IMR-90 (cell line): ENCODE measurements around the gene PDXK. TPM values are rescaled to one million over a fixed set of nuclear protein-coding genes. Genes with fewer than 3 reads are reported as not detected.

Experiments used
- ATAC-seq: fragments of 200-7000 bp; cut with Tn5 transposase; 2 replicates; pipeline ENCODE4 v1.9.1; 2020; ENCODE audit warnings: low read depth, mild to moderate bottlenecking, moderate library complexity
- BruUV-seq: library from RNA; stranded (reverse); fragments of 400-500 nt; replicated peaks from 2 replicates; lab custom pipeline; 2021; lab: Mats Ljungman, UMichigan
- CTCF ChIA-PET: fragments of 300-600 bp; formaldehyde crosslinking; extraction: SDS; loops from one replicate; lab custom pipeline; 2021; ENCODE audit warnings: antibody characterized with exemption; lab: Yijun Ruan, JAX
- POLR2A ChIA-PET: fragments of 300-600 bp; sonication (Branson Sonifier 250); formaldehyde crosslinking; loops from one replicate; lab custom pipeline; 2022; ENCODE audit warnings: antibody characterized with exemption; ENCODE audit not compliant: unreplicated experiment; lab: Charles Lee
- DNase-seq: peaks from one replicate; pipeline ENCODE4 v3.0.0; 2013
- H2AFZ ChIP-seq: replicated peaks from 2 replicates; pipeline ENCODE3; 2013; ENCODE audit warnings: low read length, mild to moderate bottlenecking; ENCODE audit not compliant: poor library complexity
- H2AK5ac ChIP-seq: 2 replicates; pipeline ENCODE4 v1.6.1; 2013; ENCODE audit warnings: low read depth, low read length, inconsistent platforms
- H2AK9ac ChIP-seq: replicated peaks from 2 replicates; pipeline ENCODE3; 2013; ENCODE audit warnings: mild to moderate bottlenecking, low read depth, low read length, moderate library complexity; ENCODE audit not compliant: poor library complexity
- H2BK120ac ChIP-seq: 2 replicates; pipeline ENCODE4 v1.6.1; 2013; ENCODE audit warnings: low read depth, low read length, inconsistent platforms
- H2BK15ac ChIP-seq: 3 replicates; pipeline ENCODE4 v1.6.1; 2013; ENCODE audit warnings: low read depth, low read length, inconsistent platforms
- H2BK20ac ChIP-seq: 2 replicates; pipeline ENCODE4 v1.6.1; 2013; ENCODE audit warnings: low read depth, mild to moderate bottlenecking, inconsistent platforms, low read length, moderate library complexity
- H2BK5ac ChIP-seq: 2 replicates; pipeline ENCODE4 v1.6.1; 2013; ENCODE audit warnings: mild to moderate bottlenecking, low read depth, low read length, inconsistent platforms; ENCODE audit not compliant: poor library complexity, severe bottlenecking
- H3K14ac ChIP-seq: replicated peaks from 2 replicates; pipeline ENCODE4 v1.6.1; 2013; ENCODE audit warnings: low read depth, low read length, inconsistent platforms
- H3K18ac ChIP-seq: 2 replicates; pipeline ENCODE4 v1.6.1; 2013; ENCODE audit warnings: low read depth, low read length, control low read depth
- H3K23ac ChIP-seq: 2 replicates; pipeline ENCODE4 v1.6.1; 2013; ENCODE audit warnings: low read depth, low read length, inconsistent platforms
- H3K27ac ChIP-seq: 2 replicates; pipeline ENCODE4 v1.5.1; 2013; ENCODE audit warnings: mild to moderate bottlenecking, control low read depth, low read length; ENCODE audit not compliant: insufficient read depth
- H3K27me3 ChIP-seq: 2 replicates; pipeline ENCODE4 v1.6.1; 2013; ENCODE audit warnings: low read length; ENCODE audit not compliant: control insufficient read depth, insufficient read depth
- H3K36me3 ChIP-seq: 2 replicates; pipeline ENCODE4 v1.6.1; 2013; ENCODE audit warnings: low read length, mixed read lengths; ENCODE audit not compliant: control insufficient read depth, insufficient read depth
- H3K4ac ChIP-seq: 2 replicates; pipeline ENCODE4 v1.6.1; 2013; ENCODE audit warnings: low read depth, low read length, inconsistent platforms
- H3K4me1 ChIP-seq: 2 replicates; pipeline ENCODE4 v1.6.1; 2013; ENCODE audit warnings: low read length, mixed read lengths; ENCODE audit not compliant: control insufficient read depth, insufficient read depth
- H3K4me2 ChIP-seq: 2 replicates; pipeline ENCODE4 v1.6.1; 2013; ENCODE audit warnings: low read depth, mild to moderate bottlenecking, control low read depth, low read length, moderate library complexity
- H3K4me3 ChIP-seq: 2 replicates; pipeline ENCODE4 v1.5.1; 2013; ENCODE audit warnings: low read depth, mild to moderate bottlenecking, control low read depth, low read length, moderate library complexity; ENCODE audit not compliant: insufficient read depth
- H3K56ac ChIP-seq: 2 replicates; pipeline ENCODE4 v1.6.1; 2013; ENCODE audit warnings: low read length, inconsistent platforms; ENCODE audit not compliant: insufficient read depth; ENCODE audit errors: extremely low read depth
- H3K79me1 ChIP-seq, 2 experiments: 2 replicates each; pipeline ENCODE4 v1.6.1; 2013; ENCODE audit warnings: low read length in 2 of 2, inconsistent platforms in 1 of 2, low read depth in 1 of 2
- H3K9ac ChIP-seq: 2 replicates; pipeline ENCODE4 v1.6.1; 2013; ENCODE audit warnings: low read depth, low read length, control low read depth
- H3K9me1 ChIP-seq: 2 replicates; pipeline ENCODE4 v1.6.1; 2013; ENCODE audit warnings: low read length, inconsistent platforms; ENCODE audit not compliant: insufficient read depth
- H3K9me3 ChIP-seq: 2 replicates; pipeline ENCODE4 v1.6.1; 2013; ENCODE audit warnings: low read length; ENCODE audit not compliant: control insufficient read depth, insufficient read depth
- H4K20me1 ChIP-seq: 2 replicates; pipeline ENCODE4 v1.6.1; 2013; ENCODE audit warnings: low read length, inconsistent platforms; ENCODE audit not compliant: insufficient read depth
- H4K5ac ChIP-seq: 2 replicates; pipeline ENCODE4 v1.6.1; 2013; ENCODE audit warnings: mild to moderate bottlenecking, low read depth, low read length, control low read depth
- H4K8ac ChIP-seq, 2 experiments: 2 replicates each; pipeline ENCODE4 v1.6.1; 2013; ENCODE audit warnings: low read depth in 2 of 2, low read length in 2 of 2, control low read depth in 1 of 2, inconsistent platforms in 1 of 2
- H4K91ac ChIP-seq: 2 replicates; pipeline ENCODE4 v1.6.1; 2013; ENCODE audit warnings: low read depth, low read length, inconsistent platforms; ENCODE audit not compliant: insufficient read depth
- CEBPB ChIP-seq: IDR thresholded peaks from 2 replicates; pipeline ENCODE4 v1.6.1; 2012; ENCODE audit warnings: low read depth, low read length, improper control_type of control experiment
- CHD1 ChIP-seq: IDR thresholded peaks from 2 replicates; pipeline ENCODE4 v1.6.1; 2012; ENCODE audit warnings: low read depth, low read length, improper control_type of control experiment
- ELK1 ChIP-seq: fragments of 150-350 bp; IDR thresholded peaks from 2 replicates; pipeline ENCODE4 v1.6.1; 2016; ENCODE audit warnings: low read depth, mild to moderate bottlenecking, low read length, moderate library complexity, borderline replicate concordance
- FOS ChIP-seq: fragments of 150-350 bp; IDR thresholded peaks from 2 replicates; pipeline ENCODE4 v1.6.1; 2016; ENCODE audit warnings: low read depth, low read length
- MAFK ChIP-seq: IDR thresholded peaks from 2 replicates; pipeline ENCODE4 v1.6.1; 2012; ENCODE audit warnings: low read depth, low read length, improper control_type of control experiment
- MAZ ChIP-seq: IDR thresholded peaks from 2 replicates; pipeline ENCODE4 v1.6.1; 2012; ENCODE audit warnings: low read depth, mild to moderate bottlenecking, low read length, improper control_type of control experiment, moderate library complexity, borderline replicate concordance
- NFE2L2 ChIP-seq: fragments of 150-350 bp; IDR thresholded peaks from 2 replicates; pipeline ENCODE4 v1.6.1; 2016; ENCODE audit warnings: low read depth, mild to moderate bottlenecking, low read length
- RAD21 ChIP-seq: IDR thresholded peaks from 2 replicates; pipeline ENCODE4 v1.6.1; 2012; ENCODE audit warnings: low read length, improper control_type of control experiment
- USF2 ChIP-seq: fragments of 150-350 bp; IDR thresholded peaks from 2 replicates; pipeline ENCODE4 v1.6.1; 2017; ENCODE audit warnings: mild to moderate bottlenecking, antibody characterized with exemption, low read length, low read depth
- WGBS, 2 experiments: methylation state at CpG; one replicate each; pipeline versions ENCODE4 v1.1.5 to v1.1.7; 2013; ENCODE audit warnings: missing lambda C conversion rate in 2 of 2; ENCODE audit not compliant: insufficient read length in 1 of 2; ENCODE audit errors: extremely low coverage in 2 of 2; 5-methylcytosine and 5-hydroxymethylcytosine counted together
- dilution Hi-C: fragments of 300-500 bp; cut with HindIII; formaldehyde crosslinking; loops from one replicate; pipeline ENCODE4 v1.14.3; 2018; ENCODE audit warnings: low sequenced_read_pairs; ENCODE audit not compliant: unreplicated experiment
- in situ Hi-C: fragments of 300-500 bp; cut with MboI; formaldehyde crosslinking; loops from 3 replicates; pipeline ENCODE4 v1.14.3; 2019; ENCODE audit warnings: low sequenced_read_pairs, inconsistent platforms, mixed read lengths
- intact Hi-C: fragments of 100-400 bp; cut with micrococcal nuclease; formaldehyde crosslinking; loops from 2 replicates; pipeline ENCODE4 v1.10.0; 2022
- polyA plus RNA-seq, 3 experiments: library from polyadenylated mRNA; depleted of rRNA; stranded (reverse); fragments of >200 nt; gene quantifications; 2 replicates each; pipeline ENCODE4 v1.2.3, GENCODE V29; 2012; ENCODE audit warnings: low replicate concordance in 1 of 3
- total RNA-seq: library from RNA; depleted of rRNA; stranded (reverse); fragments of >200 nt; gene quantifications from 2 replicates; pipeline ENCODE4 v1.2.3, GENCODE V29; 2012

PDXK gene
- total and polyA plus RNA-seq, 2 of the 4 experiments (the other 2 are of a cell fraction) = 155 to 312 TPM

- Histone ChIP-seq H3K27me3 (no peaks in the 10 kb centered on the region), H3K4me2 (no peak overlapping the region), H2BK15ac (no peak overlapping the region), H3K4ac (no peak overlapping the region), H3K18ac (no peak overlapping the region), H3K9me3 (no peaks in the 10 kb centered on the region), H2AK9ac (no peak overlapping the region), H3K14ac (no peak overlapping the region), H3K79me1 (peaks cover 22 to 76% of the 10 kb centered on the region in 2 experiments), H3K4me3 (no peak overlapping the region), H2AK5ac (no peak overlapping the region), H3K4me1 (peaks cover 34% of the 10 kb centered on the region), H4K91ac (no peak overlapping the region), H4K20me1 (peaks cover 54% of the 10 kb centered on the region), H4K5ac (no peak overlapping the region), H2BK5ac (no peak overlapping the region), H2BK20ac (no peak overlapping the region), H3K27ac (no peak overlapping the region), H3K36me3 (peaks cover 10% of the 10 kb centered on the region), H3K9me1 (peaks cover 33% of the 10 kb centered on the region), H3K56ac (no peak overlapping the region), H3K9ac (no peak overlapping the region), H2BK120ac (no peak overlapping the region), H4K8ac (no peak overlapping the region), H3K23ac (no peak overlapping the region), H2AFZ (no peak overlapping the region)
- ChIA-PET POLR2A (no interaction called here), CTCF (no interaction called here)
- DNase-seq (no peak), ATAC-seq (no peak)
- WGBS, 2 experiments = 91% methylated on average over 8 of the region's 12 CpGs; no CpG with 5 or more reads in 1 of the 2 experiments
- dilution Hi-C loops (no loop called here), intact Hi-C loops (loop anchor here (10.0 kb wide), 1 partner anchor 59 kb away; no protein-coding TSS in a partner anchor), in situ Hi-C loops (no loop called here)
- no TSS peak for BruUV-seq
- TF ChIP-seq NFE2L2 (no peak), MAZ (no peak), FOS (no peak), CEBPB (no peak), CHD1 (no peak), USF2 (no peak), MAFK (no peak), RAD21 (no peak), ELK1 (no peak)
Observed at GRCh38 chr21:43723648-43724047, 4.7 kb downstream of the PDXK start.
